HG03442 (cell line): ENCODE data around the gene CAT.
"Not testable (repeated sequence)": the region's sequence is repeated elsewhere in the genome, so short reads cannot be mapped to it uniquely, and the experiment has no call there.

Experiments
- ATAC-seq: cut with Tn5 transposase; IDR thresholded peaks from one replicate; pipeline ENCODE4 v1.9.1; 2021; ENCODE audit warnings: mild to moderate bottlenecking, moderate library complexity; ENCODE audit not compliant: unreplicated experiment

CAT gene

GRCh38 chr11:34424826-34425225, 13.9 kb upstream of the CAT start:
- not testable (repeated sequence) for ATAC-seq

- no peak for ATAC-seq
Observed at GRCh38 chr11:34425360-34425759, 13.4 kb upstream of the CAT start.

GRCh38 chr11:34425867-34426266, 12.9 kb upstream of the CAT start:
- ATAC-seq: no peak

- no peak for ATAC-seq
Observed at GRCh38 chr11:34426766-34427185, 12.0 kb upstream of the CAT start.

GRCh38 chr11:34427186-34427805, 11.4 kb upstream of the CAT start:
- no peak for ATAC-seq

GRCh38 chr11:34431979-34432378, 6.8 kb upstream of the CAT start:
- no peak for ATAC-seq

GRCh38 chr11:34432822-34433221, 5.9 kb upstream of the CAT start:
- ATAC-seq: no peak

- ATAC-seq: no peak
Observed at GRCh38 chr11:34433899-34434298, 4.8 kb upstream of the CAT start.

GRCh38 chr11:34437224-34438125, 1.3 kb upstream of the CAT start:
- no peak for ATAC-seq

- no peak for ATAC-seq
Observed at GRCh38 chr11:34439610-34440198, 970 bp downstream of the CAT start.

GRCh38 chr11:34441814-34442213, 3.1 kb downstream of the CAT start:
- ATAC-seq: no peak

GRCh38 chr11:34443136-34443535, 4.4 kb downstream of the CAT start:
- no peak for ATAC-seq

GRCh38 chr11:34444428-34444827, 5.7 kb downstream of the CAT start:
- no peak for ATAC-seq

- no peak for ATAC-seq
Observed at GRCh38 chr11:34445956-34446355, 7.2 kb downstream of the CAT start.

GRCh38 chr11:34446386-34446785, 7.7 kb downstream of the CAT start:
- no peak for ATAC-seq

- ATAC-seq: no peak
Observed at GRCh38 chr11:34447044-34447443, 8.3 kb downstream of the CAT start.

- ATAC-seq: no peak
Observed at GRCh38 chr11:34448223-34448994, 9.7 kb downstream of the CAT start.

GRCh38 chr11:34449013-34449412, 10.3 kb downstream of the CAT start:
- no peak for ATAC-seq

GRCh38 chr11:34451053-34451452, 12.3 kb downstream of the CAT start:
- ATAC-seq: no peak

GRCh38 chr11:34454308-34455032, 15.7 kb downstream of the CAT start:
- ATAC-seq: no peak

GRCh38 chr11:34457607-34458006, 18.9 kb downstream of the CAT start:
- no peak for ATAC-seq
